GM20431 (cell line): ENCODE measurements around the gene GFOD1.

Source experiments
- in situ Hi-C: fragments of 300-500 bp; cut with MseI, MboI; formaldehyde crosslinking; loops from one replicate; pipeline ENCODE4 v1.15.0; 2020; ENCODE audit warnings: low sequenced_read_pairs; ENCODE audit not compliant: unreplicated experiment

GFOD1 gene, protein sequence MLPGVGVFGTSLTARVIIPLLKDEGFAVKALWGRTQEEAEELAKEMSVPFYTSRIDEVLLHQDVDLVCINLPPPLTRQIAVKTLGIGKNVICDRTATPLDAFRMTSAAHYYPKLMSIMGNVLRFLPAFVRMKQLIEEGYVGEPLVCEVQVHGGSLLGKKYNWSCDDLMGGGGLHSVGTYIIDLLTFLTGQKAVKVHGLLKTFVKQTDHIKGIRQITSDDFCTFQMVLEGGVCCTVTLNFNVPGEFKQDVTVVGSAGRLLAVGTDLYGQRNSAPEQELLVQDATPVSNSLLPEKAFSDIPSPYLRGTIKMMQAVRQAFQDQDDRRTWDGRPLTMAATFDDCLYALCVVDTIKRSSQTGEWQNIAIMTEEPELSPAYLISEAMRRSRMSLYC

DNA sequence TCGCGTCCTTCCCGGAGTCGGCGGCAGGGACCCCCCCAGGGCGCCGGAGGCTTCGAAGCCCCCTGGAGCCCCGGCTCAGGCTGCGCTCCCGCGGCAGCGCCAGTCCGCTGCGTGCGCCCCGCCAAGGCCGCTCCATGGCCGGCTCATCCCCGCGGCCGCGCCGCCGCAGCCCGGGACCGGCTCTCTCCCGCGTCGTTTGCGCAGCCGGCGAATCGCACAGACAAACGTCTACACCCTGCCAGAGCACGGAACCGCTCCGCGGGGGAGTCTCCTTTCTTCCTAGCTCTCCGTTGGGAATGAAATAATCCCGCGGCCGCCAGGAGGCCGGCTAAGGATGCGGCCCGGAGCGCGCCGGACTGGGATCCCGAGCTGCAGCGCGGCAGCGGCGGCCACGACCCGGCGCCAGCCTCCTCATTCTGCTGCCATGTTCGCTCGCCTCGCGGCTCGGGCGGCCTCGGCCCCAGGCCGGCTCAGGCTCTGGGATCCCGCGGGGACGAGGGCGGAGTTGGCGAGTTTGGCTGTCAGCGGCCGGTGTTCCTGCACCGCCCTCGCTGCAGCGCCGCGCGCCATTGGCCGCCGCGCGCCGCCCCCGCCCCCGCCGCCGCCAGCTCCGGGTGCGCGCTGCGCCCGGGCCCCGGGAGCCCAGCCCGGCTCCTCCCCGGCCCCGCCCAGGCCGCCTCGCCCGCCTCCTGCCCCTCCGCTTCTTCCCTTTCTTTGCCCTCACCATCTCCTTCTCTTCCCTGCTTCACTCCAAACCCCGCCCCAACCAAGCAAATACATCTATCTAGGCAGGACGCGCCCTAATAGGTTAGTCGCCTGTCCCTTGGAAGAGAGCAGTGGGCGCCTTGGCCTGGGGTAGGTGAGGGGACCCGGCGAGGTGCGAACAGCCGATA lies at the start of gene GFOD1:
TSS of gene GFOD1 (minus strand) at position 479 of the 893 bp plus-strand sequence. CDS start 710 bp downstream, outside the sequence.
- in situ Hi-C loops: no loop called here

GRCh38 chr6:13536796-13537526 lies 49.6 kb upstream of the GFOD1 start:
- in situ Hi-C loops: loop anchor here (25.0 kb wide), 1 partner anchor 200 kb away; the partner anchor contains the start of gene TBC1D7

GRCh38 chr6:13535306-13535705 lies 47.9 kb upstream of the GFOD1 start:
- in situ Hi-C loops: loop anchor here (25.0 kb wide), 1 partner anchor 198 kb away; the partner anchor contains the start of gene TBC1D7

DNA sequence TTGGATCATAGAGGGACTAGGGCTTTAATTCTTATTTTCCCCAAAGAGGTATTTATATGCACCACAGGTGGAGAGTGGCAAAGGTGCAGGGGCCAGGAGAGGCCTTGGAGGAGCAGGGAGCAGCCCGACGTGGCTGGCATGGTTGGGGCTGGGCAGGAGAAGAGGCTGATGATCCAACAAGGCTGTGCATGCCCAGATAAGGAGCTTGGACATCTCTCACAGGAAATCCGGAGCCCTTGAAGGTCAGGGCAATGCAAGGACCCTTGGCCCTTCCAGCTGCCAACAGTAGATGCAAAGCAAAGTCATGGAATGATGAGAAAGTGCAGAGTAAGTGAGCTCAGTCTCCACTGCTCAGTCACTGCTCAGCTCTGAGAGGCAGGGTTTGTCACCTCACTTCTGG lies 47.1 kb upstream of the GFOD1 start:
- in situ Hi-C loops: loop anchor here (25.0 kb wide), 1 partner anchor 197 kb away; the partner anchor contains the start of gene TBC1D7

- in situ Hi-C loops: loop anchor here (25.0 kb wide), 1 partner anchor 195 kb away; the partner anchor contains the start of gene TBC1D7
Measured at GRCh38 chr6:13531956-13532355, 44.6 kb upstream of the GFOD1 start.

DNA sequence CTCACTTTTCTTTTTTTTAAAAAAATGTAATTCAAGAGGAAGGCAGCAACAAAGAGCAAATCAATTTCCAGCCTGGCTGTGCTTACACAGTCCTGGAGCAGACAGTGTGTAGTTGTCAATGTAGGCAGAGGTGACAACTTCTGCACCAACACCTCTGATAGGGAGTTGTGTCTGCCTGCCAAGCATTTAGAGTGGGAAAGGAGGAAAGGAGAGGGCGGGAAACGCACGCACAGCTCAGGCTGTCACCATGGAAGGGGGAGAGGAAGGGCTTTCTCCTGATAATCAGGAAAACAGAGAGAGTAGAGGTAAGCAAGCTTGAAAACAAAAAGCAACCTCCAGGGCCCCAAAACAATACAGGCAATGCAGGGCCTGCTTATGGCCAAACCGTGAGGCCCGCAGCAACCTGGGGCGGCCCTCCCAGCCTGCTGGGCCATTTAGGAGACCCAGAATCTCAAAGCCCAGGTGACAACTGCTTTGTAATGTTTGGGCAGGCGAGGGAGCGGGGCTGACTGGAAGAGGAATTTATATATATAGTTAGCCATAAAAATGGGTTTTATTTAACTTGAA lies 41.5 kb upstream of the GFOD1 start:
- in situ Hi-C loops: loop anchor here (25.0 kb wide), 1 partner anchor 192 kb away; the partner anchor contains the start of gene TBC1D7

- in situ Hi-C loops: loop anchor here (25.0 kb wide), 1 partner anchor 191 kb away; the partner anchor contains the start of gene TBC1D7
Measured at GRCh38 chr6:13528232-13528631, 40.8 kb upstream of the GFOD1 start.

DNA sequence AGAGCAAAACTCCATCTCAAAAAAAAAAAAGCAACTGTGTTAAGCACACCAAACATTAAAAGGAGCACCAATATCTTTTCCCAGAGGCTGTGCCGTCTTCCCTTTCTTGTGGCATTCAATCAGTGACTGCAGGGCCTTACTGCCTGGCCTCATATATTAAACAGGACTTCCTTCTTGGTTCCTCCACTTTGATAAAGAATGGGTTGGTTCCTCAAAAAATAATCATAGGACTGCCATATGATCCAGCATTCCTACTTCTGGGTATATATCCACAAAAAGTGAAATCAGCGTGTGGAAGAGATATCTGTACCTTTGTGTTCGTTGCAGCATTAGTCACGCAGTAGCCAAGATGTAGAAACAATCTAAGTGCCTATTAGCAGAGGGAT lies 40.3 kb upstream of the GFOD1 start:
- in situ Hi-C loops: loop anchor here (25.0 kb wide), 1 partner anchor 190 kb away; the partner anchor contains the start of gene TBC1D7

GRCh38 chr6:13526727-13527670 lies 39.6 kb upstream of the GFOD1 start:
- in situ Hi-C loops: loop anchor here (25.0 kb wide), 1 partner anchor 190 kb away; the partner anchor contains the start of gene TBC1D7

- in situ Hi-C loops: loop anchor here (25.0 kb wide), 1 partner anchor 189 kb away; the partner anchor contains the start of gene TBC1D7
Measured at GRCh38 chr6:13526357-13526726, 38.9 kb upstream of the GFOD1 start.

GRCh38 chr6:13524801-13525508 lies 37.6 kb upstream of the GFOD1 start:
- in situ Hi-C loops: loop anchor here (25.0 kb wide), 1 partner anchor 188 kb away; the partner anchor contains the start of gene TBC1D7

DNA sequence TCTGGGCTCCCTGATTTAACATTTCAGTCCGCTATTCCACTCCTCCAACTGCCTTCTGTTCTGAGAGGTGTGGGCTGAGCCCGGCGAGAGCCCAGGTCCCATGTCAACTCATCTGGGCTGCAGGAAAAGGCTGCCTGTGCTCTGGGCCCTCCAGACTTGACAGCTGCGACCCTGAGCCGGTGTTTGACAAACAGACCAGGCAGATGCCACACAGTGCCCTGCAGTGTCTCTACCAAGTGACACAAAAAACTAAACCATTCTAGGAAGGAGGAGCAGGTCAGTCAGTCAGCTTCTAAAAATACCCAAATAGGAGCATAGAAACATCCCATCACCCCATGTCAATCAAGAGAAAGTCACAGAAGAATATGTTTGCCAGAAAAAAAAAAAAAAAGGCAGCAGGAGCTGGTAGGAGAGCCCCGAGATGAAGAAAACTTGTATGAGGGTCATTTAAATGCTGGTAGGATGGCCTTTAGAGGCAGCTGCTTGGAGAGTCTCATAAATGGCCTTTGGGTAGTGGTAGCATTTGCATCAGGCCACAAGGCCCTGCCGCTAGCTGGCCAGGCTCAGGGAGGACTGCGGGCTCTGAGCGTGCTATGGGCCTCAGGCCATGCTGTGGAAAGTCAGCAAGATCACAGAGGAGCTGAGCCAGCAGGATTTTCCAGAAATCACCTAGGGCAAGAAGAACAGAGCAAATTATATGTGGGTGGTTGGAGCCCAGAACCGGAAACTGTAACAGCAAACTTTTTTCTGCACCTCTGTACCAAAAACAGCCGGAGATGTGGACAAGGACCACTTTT lies 36.6 kb upstream of the GFOD1 start:
- in situ Hi-C loops: no loop called here

DNA sequence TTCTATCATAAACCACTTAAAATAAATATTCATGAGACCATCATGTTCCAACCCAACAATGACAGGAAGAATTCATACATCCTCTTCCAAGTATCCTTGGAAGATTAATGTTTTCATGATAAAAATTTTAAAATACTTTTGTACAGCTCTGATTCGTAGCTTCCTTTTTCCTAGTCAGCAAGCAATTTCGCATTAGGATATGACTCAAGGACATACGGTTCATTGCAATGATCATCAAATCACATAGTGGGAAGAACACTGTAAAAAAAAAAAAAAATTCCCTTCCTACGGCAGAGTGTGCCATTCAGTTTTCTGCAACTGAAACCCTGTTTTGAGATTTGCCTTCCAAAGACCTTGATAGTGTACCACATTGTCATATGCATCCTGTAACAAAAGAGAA lies 35.3 kb upstream of the GFOD1 start:
- in situ Hi-C loops: no loop called here

- in situ Hi-C loops: no loop called here
Measured at GRCh38 chr6:13519839-13520238, 32.4 kb upstream of the GFOD1 start.

DNA sequence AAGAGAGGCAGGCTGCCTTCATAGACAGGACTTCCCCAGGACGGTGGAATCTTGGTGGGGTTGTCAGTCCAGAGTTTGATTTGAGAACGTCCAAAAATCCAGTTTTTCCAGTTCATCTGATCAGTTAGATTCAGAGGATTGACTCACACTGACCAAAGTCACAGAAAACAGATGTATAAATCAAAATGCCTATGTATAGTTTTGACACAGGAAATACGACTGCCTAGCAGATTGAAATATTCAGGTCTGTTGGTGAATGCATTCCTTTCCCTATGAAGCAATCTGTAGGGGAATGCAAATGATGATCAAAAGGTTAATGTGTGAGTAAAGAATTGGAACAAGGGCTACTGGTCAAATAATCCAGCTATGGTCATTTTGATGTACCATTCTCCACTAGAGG lies 29.7 kb upstream of the GFOD1 start:
- in situ Hi-C loops: no loop called here

- in situ Hi-C loops: no loop called here
Measured at GRCh38 chr6:13515912-13516311, 28.5 kb upstream of the GFOD1 start.
